Activated B cell treated with CpG ODN at 0.5 μM for 24 hours (primary cell): ENCODE results near the gene TMEM121. TPM values are rescaled to one million over a fixed set of nuclear protein-coding genes. Genes with fewer than 3 reads are reported as not detected.
A peak's percentile ranks its signal among the peaks of the same experiment; 100 is the strongest.
"Not testable (repeated sequence)": the region's sequence is repeated elsewhere in the genome, so short reads cannot be mapped to it uniquely, and the experiment has no call there.

ENCODE experiments used
- ATAC-seq: fragments of 200-7000 bp; cut with Tn5 transposase; one replicate; pipeline ENCODE4 v1.10.0; 2021; ENCODE audit warnings: low read depth, mild to moderate bottlenecking, moderate library complexity
- CTCF ChIA-PET: fragments of 350-600 bp; sonication (Branson Sonifier 250); formaldehyde crosslinking; loops from one replicate; lab custom pipeline; 2021; ENCODE audit warnings: antibody characterized with exemption; lab: Charles Lee
- POLR2A ChIA-PET: fragments of 350-600 bp; sonication (Branson Sonifier 250); formaldehyde crosslinking; loops from one replicate; lab custom pipeline; 2021; ENCODE audit warnings: antibody characterized with exemption; lab: Charles Lee
- DNase-seq: peaks from one replicate; pipeline ENCODE4 v3.0.0; 2022
- H3K27ac Mint-ChIP-seq: one replicate; pipeline ENCODE4 v1.8.0; 2020; ENCODE audit warnings: mixed read lengths
- H3K27me3 Mint-ChIP-seq: one replicate; pipeline ENCODE4 v1.8.0; 2021; ENCODE audit warnings: mixed read lengths
- H3K36me3 Mint-ChIP-seq: one replicate; pipeline ENCODE4 v1.8.0; 2021; ENCODE audit warnings: low read depth, mixed read lengths
- H3K4me1 Mint-ChIP-seq: one replicate; pipeline ENCODE4 v1.8.0; 2021; ENCODE audit warnings: mixed read lengths
- H3K4me3 Mint-ChIP-seq: one replicate; pipeline ENCODE4 v1.8.0; 2020; ENCODE audit warnings: mild to moderate bottlenecking, mixed read lengths
- H3K9me3 Mint-ChIP-seq: one replicate; pipeline ENCODE4 v1.8.0; 2020; ENCODE audit warnings: mixed read lengths
- intact Hi-C: fragments of 100-400 bp; cut with micrococcal nuclease; formaldehyde crosslinking; loops from one replicate; pipeline ENCODE4 v1.15.1; 2024
- total RNA-seq: library from RNA; stranded (reverse); gene quantifications from 2 replicates; pipeline ENCODE4 v1.2.3, GENCODE V29; 2022
- TF ChIP-seq, protein P1 (sequence below): fragments of 200-600 bp; IDR thresholded peaks from one replicate; pipeline ENCODE4 v1.8.0; 2022; ENCODE audit warnings: antibody characterized with exemption, mild to moderate bottlenecking

TMEM121 gene
- total RNA-seq, 1 donor from 2014 or later, result 1.6 TPM

DNA sequence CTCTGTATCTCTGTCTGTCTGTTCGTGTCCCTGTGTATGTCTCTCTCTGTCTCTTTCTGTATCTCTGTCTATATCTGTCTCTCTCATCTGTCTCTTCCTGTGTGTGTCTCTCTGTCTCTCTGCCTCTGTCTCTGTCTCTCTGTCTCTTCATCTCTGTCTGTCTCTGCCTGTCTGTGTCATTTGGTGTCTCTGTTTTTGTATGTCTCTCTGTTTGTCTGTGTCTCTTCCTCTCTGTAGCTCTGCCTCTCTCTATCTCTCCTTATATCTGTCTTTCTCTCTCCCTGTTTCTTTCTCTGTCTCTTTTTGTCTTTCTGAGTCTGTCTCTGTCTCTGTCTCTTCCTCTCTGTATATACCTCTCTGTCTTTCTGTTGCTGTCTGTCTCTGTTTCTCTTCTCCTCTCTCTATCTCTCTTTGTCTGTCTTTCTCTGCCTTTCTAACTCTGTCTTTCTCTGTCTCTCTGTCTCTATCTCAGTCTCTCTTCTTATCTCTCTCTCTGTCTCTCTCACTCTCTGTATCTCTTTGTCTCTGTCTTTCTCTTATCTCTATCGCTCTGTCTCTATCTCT is 50.2 kb downstream of the TMEM121 start:
- no peak for DNase-seq
- CTCF ChIA-PET, result no interaction called here
- no peak for ATAC-seq
- intact Hi-C loops, result no loop called here
- POLR2A ChIA-PET, result interaction anchor here (0.7 to 2.0 kb wide), 4 partner anchors 71 to 285 kb away, joined by 4 to 15 read pairs (median 6); no protein-coding TSS in a partner anchor
- TF ChIP-seq, protein P1, sequence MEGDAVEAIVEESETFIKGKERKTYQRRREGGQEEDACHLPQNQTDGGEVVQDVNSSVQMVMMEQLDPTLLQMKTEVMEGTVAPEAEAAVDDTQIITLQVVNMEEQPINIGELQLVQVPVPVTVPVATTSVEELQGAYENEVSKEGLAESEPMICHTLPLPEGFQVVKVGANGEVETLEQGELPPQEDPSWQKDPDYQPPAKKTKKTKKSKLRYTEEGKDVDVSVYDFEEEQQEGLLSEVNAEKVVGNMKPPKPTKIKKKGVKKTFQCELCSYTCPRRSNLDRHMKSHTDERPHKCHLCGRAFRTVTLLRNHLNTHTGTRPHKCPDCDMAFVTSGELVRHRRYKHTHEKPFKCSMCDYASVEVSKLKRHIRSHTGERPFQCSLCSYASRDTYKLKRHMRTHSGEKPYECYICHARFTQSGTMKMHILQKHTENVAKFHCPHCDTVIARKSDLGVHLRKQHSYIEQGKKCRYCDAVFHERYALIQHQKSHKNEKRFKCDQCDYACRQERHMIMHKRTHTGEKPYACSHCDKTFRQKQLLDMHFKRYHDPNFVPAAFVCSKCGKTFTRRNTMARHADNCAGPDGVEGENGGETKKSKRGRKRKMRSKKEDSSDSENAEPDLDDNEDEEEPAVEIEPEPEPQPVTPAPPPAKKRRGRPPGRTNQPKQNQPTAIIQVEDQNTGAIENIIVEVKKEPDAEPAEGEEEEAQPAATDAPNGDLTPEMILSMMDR, result no peak
- Mint-ChIP-seq H3K27me3 (no peaks in the 10 kb centered on the region), H3K27ac (peak overlapping the region; percentile 98), H3K9me3 (no peaks in the 10 kb centered on the region), H3K4me3 (peak overlapping the region; percentile 30), H3K4me1 (peaks cover 50% of the 10 kb centered on the region), H3K36me3 (peaks cover 2% of the 10 kb centered on the region)

DNA sequence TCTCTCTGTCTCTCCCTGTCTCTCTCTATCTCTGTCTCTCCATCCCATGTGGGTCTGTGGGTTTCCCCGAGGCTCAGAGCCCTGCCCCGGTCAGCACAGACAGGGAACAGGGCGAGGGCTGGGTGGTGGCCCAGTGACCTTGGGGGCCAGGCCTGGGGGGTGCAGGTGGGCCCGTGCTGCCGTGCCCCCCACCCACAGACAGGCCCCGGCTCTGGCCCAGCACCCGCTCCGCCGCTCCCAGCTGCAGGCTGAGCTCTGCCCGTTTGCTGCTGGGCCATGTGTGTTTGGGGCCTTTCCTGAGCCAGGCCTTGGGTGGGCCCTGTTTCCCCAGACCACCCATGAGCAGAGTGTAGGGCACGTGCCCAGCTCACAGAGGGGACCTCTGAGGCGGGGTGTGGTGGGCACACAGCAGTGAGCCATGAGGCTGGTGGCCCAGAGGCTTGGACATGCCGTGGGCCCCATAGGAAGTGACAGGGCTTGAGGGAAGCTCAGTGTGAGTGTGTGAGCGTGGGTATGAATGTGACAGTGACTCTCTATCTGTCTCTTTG is 51.0 kb downstream of the TMEM121 start:
- H3K4me1 Mint-ChIP-seq, result peaks cover 53% of the 10 kb centered on the region
- DNase-seq, result no peak

DNA sequence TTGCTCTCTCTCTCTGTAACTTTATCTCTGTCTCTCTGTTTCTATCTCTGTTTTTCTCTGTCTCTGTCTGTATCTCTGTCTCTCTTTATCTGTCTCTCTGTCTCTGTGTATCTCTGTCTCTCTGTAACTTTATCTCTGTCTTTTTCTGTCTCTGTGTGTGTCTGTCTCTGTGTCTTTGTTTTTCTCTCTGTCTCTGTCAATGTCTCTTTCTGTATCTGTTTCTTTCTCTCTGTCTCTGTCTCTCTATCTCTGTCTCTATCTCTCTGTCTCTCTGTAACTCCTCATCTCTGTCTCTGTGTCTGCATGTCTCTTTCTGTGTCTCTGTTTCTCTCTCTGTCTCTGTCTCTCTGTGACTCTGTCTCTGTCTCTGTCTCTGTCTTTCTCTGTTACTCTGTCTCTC is 51.7 kb downstream of the TMEM121 start:
- no peak for ATAC-seq
- DNase-seq, result no peak
- intact Hi-C loops, result no loop called here
- peak overlapping the region; percentile 51 for H3K4me3 Mint-ChIP-seq
- peak overlapping the region; percentile 98 for H3K27ac Mint-ChIP-seq
- POLR2A ChIA-PET, result interaction anchor here (1.0 to 2.0 kb wide), 5 partner anchors 122 to 284 kb away, joined by 3 to 15 read pairs (median 4); no protein-coding TSS in a partner anchor
- peaks cover 57% of the 10 kb centered on the region for H3K4me1 Mint-ChIP-seq
- no peaks in the 10 kb centered on the region for H3K27me3 Mint-ChIP-seq
- CTCF ChIA-PET, result no interaction called here
- peaks cover 2% of the 10 kb centered on the region for H3K36me3 Mint-ChIP-seq
- TF ChIP-seq, protein P1, result no peak
- H3K9me3 Mint-ChIP-seq, result no peaks in the 10 kb centered on the region

More for the DNA sequence above, 51.0 kb downstream of the TMEM121 start:
- Mint-ChIP-seq H3K27ac (peak overlapping the region; percentile 98), H3K36me3 (peaks cover 2% of the 10 kb centered on the region), H3K27me3 (no peaks in the 10 kb centered on the region), H3K9me3 (no peaks in the 10 kb centered on the region), H3K4me3 (peak overlapping the region; percentile 51)
- ATAC-seq, result no peak
- ChIA-PET POLR2A (interaction anchor here (0.7 to 2.0 kb wide), 6 partner anchors 70 to 285 kb away, joined by 3 to 15 read pairs (median 4); no protein-coding TSS in a partner anchor), CTCF (no interaction called here)
- TF ChIP-seq, protein P1, result no peak
- intact Hi-C loops, result no loop called here

DNA sequence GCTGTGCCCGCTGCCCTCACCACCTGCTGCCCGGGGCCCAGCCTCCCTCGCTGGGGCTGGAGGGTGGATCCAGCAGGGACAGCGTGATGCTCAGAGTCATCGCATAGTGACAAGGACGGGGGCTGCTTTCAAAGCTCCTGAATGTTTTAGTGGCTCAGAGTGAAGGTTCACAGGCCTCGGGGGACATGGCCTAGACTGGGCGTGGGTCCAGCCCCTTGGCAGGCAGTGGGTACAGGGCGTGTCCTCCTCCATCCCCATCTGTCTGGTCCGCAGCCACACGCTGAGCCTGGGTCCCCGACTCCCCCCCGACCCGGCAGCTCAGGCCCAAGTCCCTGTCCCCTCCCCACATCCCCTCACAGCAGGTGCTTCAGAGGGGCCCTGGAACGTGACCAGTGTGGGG is 52.8 kb downstream of the TMEM121 start:
- ATAC-seq, result peak; percentile 60

More for the DNA sequence above, 52.8 kb downstream of the TMEM121 start:
- H3K4me1 Mint-ChIP-seq, result peaks cover 53% of the 10 kb centered on the region
- H3K27me3 Mint-ChIP-seq, intact Hi-C loops, DNase-seq, H3K36me3 Mint-ChIP-seq, POLR2A ChIA-PET, H3K4me3 Mint-ChIP-seq, H3K27ac Mint-ChIP-seq, H3K9me3 Mint-ChIP-seq, CTCF ChIA-PET: not testable (repeated sequence)

Other genes with a start within 250 kb of the TMEM121 start
- 28.7 and 32.8 TPM in 2 replicates for gene BRF1, start 225.6 kb upstream of the TMEM121 start, total RNA-seq
- 37.4 and 48.0 TPM in 2 replicates for gene PACS2, start 211.8 kb upstream of the TMEM121 start, total RNA-seq
- gene TEX22, start 128.0 kb upstream of the TMEM121 start, total RNA-seq, result 2.8 and 5.7 TPM in 2 replicates
- gene MTA1, start 106.8 kb upstream of the TMEM121 start, total RNA-seq, result 115 and 119 TPM in 2 replicates
- gene CRIP2, start 51.8 kb upstream of the TMEM121 start, total RNA-seq, result 2.9 and 3.0 TPM in 2 replicates
- gene CRIP1, start 39.7 kb upstream of the TMEM121 start, total RNA-seq, result 112 and 129 TPM in 2 replicates
- gene TEDC1, start 35.3 kb upstream of the TMEM121 start, total RNA-seq, result 16.7 and 18.1 TPM in 2 replicates